A549 (cell line): ENCODE results near the gene SAPCD1.

Source experiments
- CHD2 ChIP-seq: fragments of 150-350 bp; IDR thresholded peaks from 2 replicates; pipeline ENCODE4 v1.6.1; 2014; ENCODE audit warnings: low read length; ENCODE audit not compliant: partially characterized antibody
- EHMT2 ChIP-seq: fragments of 200-600 bp; sonication (generic); IDR thresholded peaks from 2 replicates; pipeline ENCODE4 v1.6.1; 2016; ENCODE audit warnings: antibody characterized with exemption, low read depth, mild to moderate bottlenecking, moderate library complexity
- FOSL2 ChIP-seq, 2 experiments: fragments of 450-650 bp in 1 of 2; fragments of >200 bp in 1 of 2; sonication (Bioruptor Twin) in 1 of 2; formaldehyde crosslinking; IDR thresholded peaks; 2 replicates each; pipeline versions ENCODE4 v1.5.0 to v1.6.1; 2016 to 2020; ENCODE audit warnings: mild to moderate bottlenecking in 1 of 2, moderate library complexity in 1 of 2
- GATA3 ChIP-seq: IDR thresholded peaks from 2 replicates; pipeline ENCODE4 v1.6.1; 2012; ENCODE audit warnings: borderline replicate concordance
- MYC ChIP-seq: IDR thresholded peaks from 2 replicates; pipeline ENCODE4 v1.6.1; 2012; ENCODE audit warnings: mild to moderate bottlenecking, inconsistent platforms, low read length, improper control_type of control experiment, borderline replicate concordance
- RAD21 ChIP-seq, 2 experiments: fragments of >200 bp in 1 of 2; sonication (Bioruptor Twin) in 1 of 2; formaldehyde crosslinking in 1 of 2; IDR thresholded peaks in 1 of 2; conservative IDR thresholded peaks in 1 of 2; 2 replicates in 1 of 2; 3 replicates in 1 of 2; pipeline ENCODE4 v1.6.1; 2012 to 2018; ENCODE audit warnings: inconsistent platforms in 1 of 2
- TF ChIP-seq, protein P1 (sequence below): fragments of >200 bp; sonication (Bioruptor Twin); formaldehyde crosslinking; IDR thresholded peaks from 3 replicates; pipeline ENCODE4 v1.5.1; 2016
- TF ChIP-seq, protein P2 (sequence below): fragments of 250-450 bp; sonication (Bioruptor Pico); IDR thresholded peaks from 2 replicates; pipeline ENCODE4 v1.5.0; 2021; ENCODE audit warnings: mild to moderate bottlenecking, moderate library complexity, borderline replicate concordance
- TF ChIP-seq, protein P3 (sequence below): IDR thresholded peaks from 2 replicates; pipeline ENCODE4 v1.6.1; 2012
- TF ChIP-seq, protein P4 (sequence below): fragments of >200 bp; sonication (Bioruptor Twin); formaldehyde crosslinking; IDR thresholded peaks from 3 replicates; pipeline ENCODE4 v1.6.1; 2016

DNA sequence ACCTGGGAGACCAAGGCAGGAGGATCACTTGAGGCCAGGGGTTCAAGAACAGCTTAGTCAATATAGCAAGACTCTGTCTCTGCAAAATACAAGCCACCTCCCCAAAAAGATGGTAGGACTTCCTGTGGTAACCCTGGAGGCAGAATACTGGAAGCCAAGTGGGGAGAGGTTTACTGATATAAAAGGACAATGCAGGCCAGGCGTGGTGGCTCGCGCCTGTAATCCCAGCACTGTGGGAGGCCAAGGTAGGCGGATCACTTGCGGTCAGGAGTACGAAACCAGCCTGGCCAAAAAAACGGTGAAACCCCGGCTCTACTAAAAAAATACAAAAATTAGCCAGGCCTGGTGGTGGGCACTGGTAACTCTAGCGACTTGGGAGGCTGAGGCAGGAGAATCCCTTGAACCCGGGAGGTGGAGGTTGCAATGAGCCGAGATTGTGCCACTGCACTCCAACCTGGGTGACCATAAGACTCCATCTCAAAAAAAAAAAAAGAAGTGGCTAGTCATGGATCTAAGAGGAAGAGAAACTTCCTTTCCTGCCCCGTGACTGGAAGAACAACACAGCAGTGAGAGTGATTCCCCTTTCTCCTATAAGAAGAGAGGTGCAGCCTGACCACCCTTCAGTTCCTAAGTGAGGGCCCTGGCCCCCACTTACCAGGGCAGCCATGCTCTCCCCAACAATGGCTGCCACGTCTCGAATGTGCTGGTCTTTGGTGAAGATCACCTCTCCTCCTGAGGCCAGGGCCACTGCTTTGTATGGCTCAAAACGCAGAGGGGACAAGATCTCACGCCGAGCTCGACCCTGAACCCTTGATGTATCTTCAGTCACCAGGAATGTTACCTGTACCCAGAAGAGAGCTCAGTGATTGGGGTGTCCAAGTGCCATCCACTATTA is 6.2 kb downstream of the SAPCD1 start:
- TF ChIP-seq, protein P1, sequence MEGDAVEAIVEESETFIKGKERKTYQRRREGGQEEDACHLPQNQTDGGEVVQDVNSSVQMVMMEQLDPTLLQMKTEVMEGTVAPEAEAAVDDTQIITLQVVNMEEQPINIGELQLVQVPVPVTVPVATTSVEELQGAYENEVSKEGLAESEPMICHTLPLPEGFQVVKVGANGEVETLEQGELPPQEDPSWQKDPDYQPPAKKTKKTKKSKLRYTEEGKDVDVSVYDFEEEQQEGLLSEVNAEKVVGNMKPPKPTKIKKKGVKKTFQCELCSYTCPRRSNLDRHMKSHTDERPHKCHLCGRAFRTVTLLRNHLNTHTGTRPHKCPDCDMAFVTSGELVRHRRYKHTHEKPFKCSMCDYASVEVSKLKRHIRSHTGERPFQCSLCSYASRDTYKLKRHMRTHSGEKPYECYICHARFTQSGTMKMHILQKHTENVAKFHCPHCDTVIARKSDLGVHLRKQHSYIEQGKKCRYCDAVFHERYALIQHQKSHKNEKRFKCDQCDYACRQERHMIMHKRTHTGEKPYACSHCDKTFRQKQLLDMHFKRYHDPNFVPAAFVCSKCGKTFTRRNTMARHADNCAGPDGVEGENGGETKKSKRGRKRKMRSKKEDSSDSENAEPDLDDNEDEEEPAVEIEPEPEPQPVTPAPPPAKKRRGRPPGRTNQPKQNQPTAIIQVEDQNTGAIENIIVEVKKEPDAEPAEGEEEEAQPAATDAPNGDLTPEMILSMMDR: no peak
- TF ChIP-seq FOSL2 (IDR thresholded peaks at IDR 0.05) (no peak), FOSL2 (CRISPR knock-in tag; IDR thresholded peaks at IDR 0.05) (no peak), EHMT2 (no peak), CHD2 (no peak), GATA3 (no peak), RAD21 (conservative IDR thresholded peaks at IDR 0.05 in 1 of 2, IDR thresholded peaks at IDR 0.05 in 1 of 2) (no peak), MYC (no peak)
- TF ChIP-seq, protein P2, sequence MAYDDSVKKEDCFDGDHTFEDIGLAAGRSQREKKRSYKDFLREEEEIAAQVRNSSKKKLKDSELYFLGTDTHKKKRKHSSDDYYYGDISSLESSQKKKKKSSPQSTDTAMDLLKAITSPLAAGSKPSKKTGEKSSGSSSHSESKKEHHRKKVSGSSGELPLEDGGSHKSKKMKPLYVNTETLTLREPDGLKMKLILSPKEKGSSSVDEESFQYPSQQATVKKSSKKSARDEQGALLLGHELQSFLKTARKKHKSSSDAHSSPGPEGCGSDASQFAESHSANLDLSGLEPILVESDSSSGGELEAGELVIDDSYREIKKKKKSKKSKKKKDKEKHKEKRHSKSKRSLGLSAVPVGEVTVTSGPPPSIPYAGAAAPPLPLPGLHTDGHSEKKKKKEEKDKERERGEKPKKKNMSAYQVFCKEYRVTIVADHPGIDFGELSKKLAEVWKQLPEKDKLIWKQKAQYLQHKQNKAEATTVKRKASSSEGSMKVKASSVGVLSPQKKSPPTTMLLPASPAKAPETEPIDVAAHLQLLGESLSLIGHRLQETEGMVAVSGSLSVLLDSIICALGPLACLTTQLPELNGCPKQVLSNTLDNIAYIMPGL (CRISPR knock-in tag): no peak
- TF ChIP-seq, protein P3, sequence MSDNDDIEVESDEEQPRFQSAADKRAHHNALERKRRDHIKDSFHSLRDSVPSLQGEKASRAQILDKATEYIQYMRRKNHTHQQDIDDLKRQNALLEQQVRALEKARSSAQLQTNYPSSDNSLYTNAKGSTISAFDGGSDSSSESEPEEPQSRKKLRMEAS: no peak
- TF ChIP-seq, protein P4, sequence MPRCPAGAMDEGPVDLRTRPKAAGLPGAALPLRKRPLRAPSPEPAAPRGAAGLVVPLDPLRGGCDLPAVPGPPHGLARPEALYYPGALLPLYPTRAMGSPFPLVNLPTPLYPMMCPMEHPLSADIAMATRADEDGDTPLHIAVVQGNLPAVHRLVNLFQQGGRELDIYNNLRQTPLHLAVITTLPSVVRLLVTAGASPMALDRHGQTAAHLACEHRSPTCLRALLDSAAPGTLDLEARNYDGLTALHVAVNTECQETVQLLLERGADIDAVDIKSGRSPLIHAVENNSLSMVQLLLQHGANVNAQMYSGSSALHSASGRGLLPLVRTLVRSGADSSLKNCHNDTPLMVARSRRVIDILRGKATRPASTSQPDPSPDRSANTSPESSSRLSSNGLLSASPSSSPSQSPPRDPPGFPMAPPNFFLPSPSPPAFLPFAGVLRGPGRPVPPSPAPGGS: no peak
